Inferior parietal cortex (tissue), 1 donor: ENCODE measurements around the gene DNAJB4.
"Not testable (repeated sequence)": the region's sequence is repeated elsewhere in the genome, so short reads cannot be mapped to it uniquely, and the experiment has no call there.

Experiments used
- DNase-seq: peaks from one replicate; pipeline ENCODE4 v3.0.0-alpha.2; 2016; ENCODE audit errors: extremely low spot score

The DNAJB4 gene

DNA sequence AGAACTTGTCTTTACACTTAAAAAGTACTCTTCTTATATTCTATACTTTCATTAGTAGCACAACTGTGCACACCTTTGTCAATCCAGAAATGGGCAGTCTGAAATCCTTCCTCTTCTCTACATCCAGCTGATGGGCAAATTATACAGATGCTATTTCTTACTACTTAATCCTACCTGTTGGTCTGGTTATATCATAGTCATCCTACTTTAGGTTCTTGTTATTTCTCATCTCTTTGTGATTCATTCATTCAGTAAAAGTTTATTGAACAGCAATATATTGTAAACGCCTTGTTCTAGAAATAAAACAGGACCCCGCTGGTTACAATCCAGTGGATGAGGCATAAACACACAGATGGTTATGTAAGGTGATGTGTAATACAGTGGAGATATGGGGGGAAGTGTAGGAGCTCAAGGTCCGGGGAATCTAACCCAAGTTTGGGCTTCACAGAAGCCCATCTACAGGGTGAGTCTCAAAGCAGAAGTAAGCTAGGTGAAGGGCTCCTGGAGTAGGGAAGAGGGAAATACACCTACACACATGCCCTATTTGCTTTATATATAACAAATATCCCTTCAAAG is 14.0 kb upstream of the DNAJB4 start:
- no peak for DNase-seq

DNA sequence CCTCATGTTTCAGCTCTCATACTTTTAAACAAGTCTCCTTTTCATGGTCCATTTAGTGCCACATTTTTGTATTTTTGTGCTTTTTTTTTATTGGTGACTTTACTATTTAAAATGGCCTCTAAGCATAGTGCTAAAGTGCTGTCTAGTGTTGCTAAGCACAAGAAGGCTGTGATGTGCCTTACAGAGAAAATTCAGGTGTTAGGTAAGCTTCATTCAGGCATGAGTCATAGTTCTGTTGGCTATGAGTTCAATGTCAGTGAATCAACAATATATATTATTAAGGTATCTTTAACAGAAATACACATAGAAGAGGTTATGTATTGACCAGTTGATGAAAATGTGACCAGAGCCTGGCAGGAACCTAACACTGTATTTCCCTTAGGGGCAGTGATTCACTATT is 13.1 kb upstream of the DNAJB4 start:
- no peak for DNase-seq

DNA sequence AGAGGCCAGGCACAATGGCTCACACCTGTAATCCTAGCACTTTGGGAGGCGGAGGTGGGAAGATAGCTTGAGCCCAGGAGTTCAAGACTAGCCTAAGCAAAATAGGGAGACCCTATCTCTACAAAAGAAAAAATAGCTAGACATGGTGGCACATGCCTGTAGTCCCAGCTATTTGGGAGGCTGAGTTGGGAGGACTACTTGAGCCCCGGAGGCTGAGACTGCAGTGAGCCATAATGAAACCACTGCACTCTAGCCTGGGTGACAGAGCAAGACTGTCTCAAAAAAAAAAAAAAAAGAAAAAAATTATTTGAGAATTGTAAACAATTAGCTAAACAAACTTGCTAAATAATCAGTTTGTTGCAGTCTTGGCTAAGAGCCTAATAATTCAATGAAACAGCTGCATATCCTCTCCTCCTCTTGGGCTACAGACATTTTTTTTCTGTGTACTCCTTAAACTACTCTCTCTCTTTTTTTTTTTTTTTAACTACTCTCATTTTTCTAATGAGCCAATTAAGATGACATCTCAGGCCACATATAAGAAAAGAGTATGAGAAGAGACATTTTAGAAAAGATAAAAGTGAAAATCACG is 10.5 kb upstream of the DNAJB4 start:
- DNase-seq, result no peak

DNA sequence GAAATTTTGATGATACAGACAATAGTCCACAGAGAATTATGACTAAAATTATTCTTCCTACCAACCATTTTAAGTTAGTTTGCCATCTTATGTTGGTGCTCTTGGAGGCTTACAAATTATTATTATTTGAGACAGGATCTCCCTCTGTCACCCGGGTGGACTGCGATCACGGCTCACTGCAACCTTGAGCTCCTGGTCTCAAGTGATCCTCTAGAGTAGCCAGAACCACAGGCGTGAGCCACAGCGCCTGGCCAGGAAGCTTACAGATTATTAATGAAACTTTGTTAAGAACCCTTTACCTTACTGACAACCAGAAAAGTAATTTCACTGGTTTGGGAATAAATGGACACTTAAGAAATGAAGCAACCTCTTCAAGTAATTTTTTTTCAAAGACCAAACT is 8.0 kb upstream of the DNAJB4 start:
- no peak for DNase-seq

DNA sequence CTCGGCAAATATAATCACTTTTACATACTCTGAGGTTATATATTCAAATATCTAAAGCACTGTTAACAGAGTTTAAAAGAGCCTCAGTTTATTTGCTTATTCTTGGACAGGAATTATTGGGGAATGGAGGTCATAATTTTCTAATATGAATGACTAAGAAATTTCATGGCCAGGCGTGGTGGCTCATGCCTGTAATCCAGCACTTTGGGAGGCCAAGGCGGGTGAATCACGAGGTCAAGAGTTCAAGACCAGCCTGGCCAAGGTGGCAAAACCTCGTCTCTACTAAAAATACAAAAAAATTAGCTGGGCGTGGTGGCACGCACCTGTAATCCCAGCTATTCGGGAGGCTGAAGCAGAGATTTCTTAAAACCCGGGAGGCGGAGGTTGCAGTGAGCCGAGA is 4.2 kb upstream of the DNAJB4 start:
- not testable (repeated sequence) for DNase-seq

DNA sequence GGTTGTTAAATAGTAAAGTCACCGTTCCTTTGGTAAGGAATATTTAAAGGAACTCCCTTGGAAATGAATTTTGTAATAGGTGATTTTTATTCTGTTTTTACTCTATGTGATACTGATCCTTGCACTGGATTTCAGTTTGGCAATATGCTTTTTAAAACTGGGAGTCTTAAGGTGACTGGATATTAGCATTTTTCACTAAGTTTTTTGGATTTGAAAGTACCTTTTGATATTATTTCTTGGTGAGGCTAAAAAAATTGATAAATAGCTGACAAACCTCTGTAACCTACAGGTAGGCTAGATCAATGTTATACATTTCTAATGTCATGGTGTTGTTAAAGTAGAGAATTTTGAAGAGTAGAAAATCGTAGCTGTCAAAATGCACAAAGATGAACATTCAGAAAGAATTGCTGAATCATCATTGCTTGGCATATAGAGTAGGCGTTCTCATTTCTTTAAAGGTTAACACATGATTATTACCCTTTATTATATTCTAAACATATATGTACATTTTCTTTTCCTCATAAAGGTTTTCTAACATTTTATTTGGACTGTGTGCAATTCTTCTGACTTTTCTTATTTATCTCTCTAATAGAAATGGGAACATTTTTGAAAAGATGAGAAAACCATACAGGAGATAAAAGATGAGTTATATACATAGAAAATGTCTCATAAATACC is 1.5 kb upstream of the DNAJB4 start:
- DNase-seq, result peak; percentile 67

DNA sequence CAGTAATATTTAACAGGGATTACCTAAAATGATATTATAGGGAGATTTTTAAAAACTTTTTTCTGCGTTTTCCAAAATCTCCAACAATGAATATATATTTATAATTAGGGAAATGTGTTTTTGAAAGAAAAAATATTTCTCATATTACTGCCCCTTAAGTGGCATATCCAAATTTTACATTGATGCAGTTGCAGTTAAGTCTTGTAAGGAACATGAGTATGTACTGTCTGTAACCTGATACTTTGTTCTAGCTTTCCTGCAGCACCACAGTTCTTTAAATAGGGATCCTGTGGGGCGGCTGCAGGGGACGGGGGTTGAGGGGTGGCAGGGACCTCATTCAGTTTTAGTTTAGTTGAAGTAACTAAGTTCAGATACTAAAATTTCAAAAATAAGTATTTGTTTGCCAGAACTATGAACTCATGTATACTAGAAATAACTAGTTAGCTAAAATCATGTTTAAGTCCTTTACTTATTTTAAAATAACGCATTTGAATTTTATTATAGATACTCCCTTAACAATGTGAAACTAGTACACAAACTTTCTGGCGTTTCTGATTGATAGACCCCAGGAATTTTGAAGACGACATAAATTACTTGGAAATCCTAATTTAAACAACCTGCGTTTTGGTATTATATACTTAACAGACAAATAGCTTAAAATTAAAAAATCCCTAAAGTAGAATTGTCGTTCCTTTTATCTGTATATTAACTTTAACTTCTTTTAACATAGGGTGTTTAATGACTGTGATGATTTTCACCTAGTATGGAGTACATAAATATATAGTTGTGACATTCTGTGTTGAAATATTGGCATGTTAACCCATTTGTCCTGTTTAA is 639 bp upstream of the DNAJB4 start:
- peak; percentile 47 for DNase-seq

DNA sequence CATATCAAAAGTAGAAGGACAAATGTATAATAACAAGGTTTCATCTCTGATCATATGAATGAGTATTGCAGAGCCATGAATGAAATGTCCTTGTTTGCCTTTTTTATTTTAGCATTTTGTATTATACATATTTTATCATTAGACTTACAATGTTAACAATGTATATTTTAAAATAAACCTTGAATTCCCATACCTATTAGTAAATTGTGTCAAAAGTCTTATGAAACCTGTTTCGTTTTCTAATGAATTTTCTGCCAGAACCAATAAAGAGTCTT is 646 bp downstream of the DNAJB4 start:
- no peak for DNase-seq

DNA sequence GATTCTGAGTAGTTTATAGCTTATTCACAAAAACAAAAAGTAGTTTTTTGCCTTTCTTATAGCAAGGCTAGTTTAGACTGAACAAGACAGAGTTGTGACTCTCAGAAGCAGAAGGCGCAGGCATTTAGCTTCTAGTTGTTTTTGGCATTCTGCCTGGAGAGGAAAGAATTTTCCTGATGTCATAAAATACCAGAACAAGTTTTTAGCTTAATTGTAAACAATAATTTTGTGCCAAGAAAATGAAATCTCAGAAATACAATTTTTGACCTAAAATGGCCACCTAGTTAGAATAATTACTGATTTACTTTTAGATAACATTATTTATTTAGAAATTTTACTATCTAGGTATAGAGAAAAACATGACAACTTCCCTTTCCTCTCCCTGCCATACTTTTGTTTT is 1.0 kb downstream of the DNAJB4 start:
- peak; percentile 75 for DNase-seq

DNA sequence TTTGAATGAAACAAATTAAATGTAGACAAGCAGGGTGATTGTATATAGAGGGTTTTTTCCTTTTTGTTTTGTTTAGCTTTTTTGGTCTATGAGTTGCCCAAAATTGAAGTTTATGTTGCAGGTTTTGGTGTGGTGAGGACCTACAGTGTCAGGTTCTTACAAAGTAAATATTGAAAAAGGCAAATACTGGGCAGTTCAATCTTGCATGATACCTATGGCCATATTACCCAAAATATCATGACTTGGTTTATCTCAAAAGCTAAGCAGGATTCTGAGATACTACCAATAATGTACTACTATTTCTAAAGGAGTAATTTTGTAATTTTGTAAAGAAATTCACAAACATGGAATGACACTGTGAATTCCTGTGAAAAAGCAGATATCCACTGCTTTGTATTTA is 1.8 kb downstream of the DNAJB4 start:
- no peak for DNase-seq

DNA sequence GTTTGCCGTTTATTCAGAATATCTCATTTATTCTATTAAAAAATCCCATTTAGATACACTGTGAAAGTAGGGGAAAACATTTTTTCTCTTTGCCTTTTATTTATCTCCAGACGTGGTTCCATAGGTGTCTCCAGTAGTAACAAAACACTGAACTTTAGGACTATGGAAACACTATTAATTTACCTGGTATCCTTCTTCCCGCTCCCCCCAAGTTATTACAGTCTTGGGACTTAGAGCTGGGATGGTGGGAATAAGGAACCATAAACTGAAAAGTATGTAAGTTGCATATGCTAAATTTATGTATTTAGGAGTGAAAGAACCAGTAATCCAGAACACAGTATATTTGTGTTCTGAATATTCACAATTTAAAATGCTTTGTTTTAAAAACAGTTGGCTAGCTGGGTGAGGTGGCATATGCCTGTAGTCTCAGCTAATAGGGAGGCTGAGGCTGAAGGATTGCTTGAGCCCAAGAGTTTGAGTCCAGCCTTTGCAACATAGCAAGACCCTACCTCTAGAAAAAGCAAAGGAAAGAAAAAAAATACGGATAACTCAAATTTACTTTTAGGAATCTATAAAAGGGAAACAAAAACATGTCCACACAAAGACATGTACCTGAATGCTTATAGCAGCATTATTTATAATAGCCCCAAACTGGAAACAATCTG is 3.1 kb downstream of the DNAJB4 start:
- DNase-seq, result no peak

DNA sequence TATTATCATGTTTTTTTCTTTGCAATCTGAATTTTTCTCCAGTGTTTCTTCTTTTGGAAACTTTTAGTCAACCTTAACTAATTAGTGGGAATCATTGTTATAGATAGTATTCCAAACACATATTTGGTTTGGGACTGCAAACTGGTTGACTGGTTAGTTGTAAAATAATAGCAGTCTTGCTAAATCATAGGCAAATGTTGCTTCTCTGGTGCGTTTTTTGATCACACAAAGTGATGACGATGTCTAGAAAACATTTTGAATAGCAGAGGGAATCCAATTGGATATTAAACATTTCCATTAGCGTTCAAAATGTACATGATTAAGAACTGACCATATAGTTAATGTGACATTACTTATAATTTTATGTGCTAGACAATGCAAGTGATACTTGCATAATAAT is 4.5 kb downstream of the DNAJB4 start:
- no peak for DNase-seq

DNA sequence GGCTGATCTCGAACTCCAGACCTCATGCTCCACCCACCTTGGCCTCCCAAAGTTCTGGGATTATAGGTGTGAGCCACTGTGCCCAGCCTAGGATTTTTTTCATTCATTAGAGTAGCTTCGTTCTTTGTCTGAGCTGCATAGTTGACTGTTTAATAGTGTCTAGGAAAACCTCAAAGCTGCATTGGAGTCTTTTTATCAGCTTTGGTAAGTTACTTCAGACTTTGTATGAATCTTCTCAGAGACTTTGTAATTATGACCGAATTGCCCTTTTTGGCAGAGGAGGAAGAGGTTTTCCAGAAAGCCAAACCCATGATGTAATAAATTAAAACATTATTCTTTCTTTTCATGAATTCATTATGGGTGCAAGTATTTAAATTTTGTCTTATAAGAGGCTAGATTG is 5.1 kb downstream of the DNAJB4 start:
- no peak for DNase-seq

DNA sequence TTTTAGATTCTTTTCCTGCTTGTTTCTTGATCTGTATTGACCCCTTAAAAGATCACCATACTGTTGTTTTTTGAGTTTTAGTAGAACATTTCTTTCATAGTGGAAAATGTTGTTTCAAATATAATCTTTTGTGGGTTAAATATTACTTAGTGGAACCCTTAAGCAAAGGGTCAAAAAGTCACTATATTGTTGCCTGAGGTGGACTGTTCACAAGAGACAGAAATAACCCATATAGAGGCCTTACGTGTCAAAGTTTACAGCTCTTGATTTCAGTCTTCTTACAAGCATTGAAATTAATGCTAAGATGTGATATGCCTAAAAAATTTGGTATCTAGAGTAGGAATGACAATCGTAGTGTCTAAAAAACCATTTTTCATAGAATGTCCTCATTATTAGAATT is 6.3 kb downstream of the DNAJB4 start:
- no peak for DNase-seq

DNA sequence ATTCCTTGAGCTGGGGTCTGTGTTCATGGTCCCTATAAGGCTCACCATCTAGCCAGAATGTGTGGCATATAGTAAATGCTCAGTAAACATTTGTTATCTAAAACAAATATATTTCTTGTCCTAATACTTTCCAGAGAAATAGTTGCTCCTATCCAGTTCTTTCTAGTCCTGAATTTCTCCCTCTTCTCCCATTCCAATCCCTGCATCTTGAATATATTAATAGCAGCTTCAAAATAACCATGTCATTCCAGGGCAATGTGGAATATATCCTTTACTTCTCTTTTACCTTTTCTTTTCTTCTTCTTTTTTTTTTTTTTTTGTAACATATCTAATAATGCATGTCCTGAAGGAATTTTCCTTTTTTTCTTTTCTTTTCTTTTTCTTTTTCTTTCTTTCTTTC is 10.4 kb downstream of the DNAJB4 start:
- DNase-seq, result no peak

DNA sequence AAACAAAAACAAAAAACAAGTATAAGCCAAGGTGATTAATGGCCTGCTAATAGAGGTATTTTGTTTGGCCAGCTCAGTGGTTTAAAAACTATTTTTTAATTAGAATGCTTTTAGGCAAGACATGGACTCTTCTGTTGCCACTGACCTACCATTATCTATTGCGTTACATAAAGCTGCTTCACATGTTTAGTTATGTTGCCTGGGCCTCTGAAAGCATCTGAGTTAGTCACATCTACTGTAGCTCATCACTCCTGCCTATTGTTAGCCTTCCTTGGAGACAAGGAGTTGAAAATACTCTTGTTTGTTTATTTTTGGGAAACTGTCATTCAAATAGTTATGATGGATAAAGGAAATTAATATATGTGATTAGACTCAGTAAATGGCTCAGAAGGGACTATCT is 14.3 kb downstream of the DNAJB4 start:
- no peak for DNase-seq

DNA sequence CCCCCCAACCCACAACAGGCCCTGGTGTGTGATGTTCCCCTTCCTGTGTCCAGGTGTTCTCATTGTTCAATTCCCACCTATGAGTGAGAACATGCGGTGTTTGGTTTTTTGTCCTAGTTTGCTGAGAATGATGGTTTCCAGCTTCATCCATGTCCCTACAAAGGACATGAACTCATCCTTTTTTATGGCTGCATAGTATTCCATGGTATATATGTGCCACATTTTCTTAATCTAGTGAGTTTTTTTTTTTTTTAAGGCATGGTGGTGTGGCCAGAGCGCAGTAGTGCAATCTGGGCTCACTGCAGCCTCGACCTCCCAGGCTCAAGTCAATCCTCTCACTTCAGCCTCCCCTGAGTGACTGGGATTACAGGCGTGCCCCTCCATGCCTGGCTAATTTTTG is 16.4 kb downstream of the DNAJB4 start:
- DNase-seq, result not testable (repeated sequence)

DNA sequence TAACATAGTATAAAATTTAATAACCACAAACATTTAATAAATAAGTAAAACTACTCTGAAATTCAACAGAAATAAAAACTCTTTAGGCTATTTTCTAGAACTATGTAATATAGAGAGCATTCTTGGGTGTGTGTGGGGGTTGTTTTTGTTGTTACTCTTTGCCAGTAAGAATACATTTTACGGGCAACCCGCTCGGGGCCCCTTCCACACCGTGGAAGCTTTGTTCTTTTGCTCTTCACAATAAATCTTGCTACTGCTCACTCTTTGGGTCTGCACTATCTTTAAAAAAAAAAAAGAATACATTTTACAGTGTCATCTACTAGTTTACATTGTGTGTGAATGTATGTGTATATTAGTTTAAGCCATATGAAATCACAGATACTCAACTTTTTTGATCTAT is 25.1 kb downstream of the DNAJB4 start:
- DNase-seq, result no peak

DNA sequence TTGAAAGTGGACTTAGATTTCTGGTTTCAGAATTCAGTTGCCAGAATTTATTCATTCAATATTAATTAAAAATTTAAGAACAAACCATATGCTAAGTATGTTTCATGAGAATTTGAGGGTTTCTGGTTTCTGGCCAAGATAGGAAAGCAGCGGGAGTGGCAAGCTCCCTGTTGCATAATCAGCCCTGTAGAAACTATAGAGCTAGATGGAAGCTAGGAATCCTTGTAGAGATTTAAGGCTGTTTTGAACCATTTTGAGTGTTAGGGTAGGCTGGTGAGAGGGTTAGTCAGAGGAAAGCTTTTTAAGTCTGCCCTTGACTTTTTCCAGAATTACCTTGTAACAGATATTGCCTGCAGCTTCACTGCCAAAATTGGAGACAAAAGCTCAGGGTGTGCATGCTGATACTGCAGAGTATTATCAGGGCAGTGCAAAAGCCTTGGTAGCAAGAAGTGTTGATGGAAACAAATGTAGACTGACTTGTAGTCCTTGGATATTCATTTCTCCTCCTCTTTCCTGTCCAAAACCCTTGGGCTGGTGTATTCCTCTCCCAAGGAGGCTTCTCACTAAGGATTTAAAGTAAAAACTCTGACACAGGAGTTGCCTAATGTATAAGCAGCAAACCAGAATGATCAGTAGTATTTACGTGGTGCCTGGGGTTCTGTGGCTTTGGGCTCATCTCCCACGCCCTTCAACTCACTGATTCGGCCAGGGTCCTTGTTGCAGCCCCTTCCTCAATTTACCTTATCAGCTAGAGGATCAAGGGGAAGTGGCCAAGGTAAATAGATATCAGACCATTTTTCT is 28.5 kb downstream of the DNAJB4 start:
- DNase-seq, result no peak

DNA sequence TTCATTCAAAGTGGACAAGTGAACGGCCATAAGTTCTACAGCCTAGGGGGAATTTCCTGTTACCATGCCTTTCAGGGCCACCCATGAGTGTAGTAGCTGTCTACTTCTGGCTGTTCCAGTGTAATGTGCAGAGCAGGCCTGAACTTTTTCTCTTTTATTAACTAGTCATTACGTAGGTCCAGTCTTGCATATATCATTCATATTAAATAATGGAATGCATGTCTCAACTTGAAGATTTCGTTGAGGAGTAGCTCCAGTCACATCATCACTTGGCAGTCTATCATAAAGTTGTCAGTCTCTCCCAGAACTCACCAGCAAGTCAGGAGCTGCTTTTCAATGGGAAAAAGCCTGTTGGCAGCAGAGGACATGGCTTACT is 29.0 kb downstream of the DNAJB4 start:
- no peak for DNase-seq

DNA sequence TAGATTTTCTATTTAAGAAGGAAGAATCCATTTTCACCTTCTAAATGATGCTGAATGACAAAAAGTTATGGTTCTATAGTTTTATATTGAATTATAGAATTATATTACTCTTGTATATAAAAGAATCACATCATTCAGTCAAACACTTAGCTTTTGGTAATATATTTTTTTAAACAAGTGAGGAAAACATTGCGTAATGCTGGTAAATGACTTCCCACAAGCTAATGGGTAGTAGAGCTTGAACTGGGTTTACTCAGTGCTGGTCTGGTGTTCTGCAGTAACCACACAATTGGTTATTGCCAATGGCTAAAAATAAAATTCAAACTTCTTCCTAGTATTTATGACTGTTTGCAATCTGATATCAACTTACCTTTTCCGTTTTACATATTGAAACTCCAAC is 30.4 kb downstream of the DNAJB4 start:
- DNase-seq, result no peak

DNA sequence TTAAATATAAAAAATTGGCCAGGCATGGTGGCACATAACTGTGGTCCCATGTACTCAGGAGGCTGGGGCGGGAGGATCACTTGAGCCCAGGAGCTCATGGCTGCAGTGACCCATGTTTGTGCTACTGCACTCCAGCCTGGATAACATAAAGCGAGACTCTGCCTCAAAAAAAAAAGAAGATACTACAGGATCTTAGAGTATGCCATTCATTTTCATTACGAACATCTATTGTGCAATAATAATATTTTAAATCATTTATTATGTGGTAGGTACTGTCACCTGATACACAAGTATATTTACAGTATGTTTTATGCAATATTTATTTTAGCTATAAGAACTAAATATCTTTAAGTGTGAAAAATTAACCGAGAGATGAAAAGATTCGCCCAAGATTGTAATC is 31.7 kb downstream of the DNAJB4 start:
- no peak for DNase-seq
